ENCODE results near the gene ATP5ME.

GRCh38 chr4:673349-674091 lies 556 bp downstream of the ATP5ME start:
- TF ChIP-seq MLLT10 (CRISPR knock-in tag; IDR thresholded peaks at IDR 0.05): no peak
- no peak for TF ChIP-seq MAFF (IDR thresholded peaks at IDR 0.05; ENCODE audit: low read depth, low read length)
- TF ChIP-seq ZNF580 (CRISPR knock-in tag; IDR thresholded peaks at IDR 0.05; ENCODE audit: borderline replicate concordance, low read depth): no peak
- no peak for TF ChIP-seq SP2 (CRISPR knock-in tag; IDR thresholded peaks at IDR 0.05)
- TF ChIP-seq CTCF (CRISPR knock-in tag; IDR thresholded peaks at IDR 0.05): no peak
- no peak for TF ChIP-seq TOE1 (CRISPR knock-in tag; IDR thresholded peaks at IDR 0.05)
- TF ChIP-seq RAD51 (IDR thresholded peaks at IDR 0.05; ENCODE audit: borderline replicate concordance): no peak
- no peak for TF ChIP-seq KLF6 (CRISPR knock-in tag; IDR thresholded peaks at IDR 0.05)
- TF ChIP-seq ZBTB1 (CRISPR knock-in tag; IDR thresholded peaks at IDR 0.05; ENCODE audit: borderline replicate concordance): no peak
- no peak for TF ChIP-seq GABPB1 (CRISPR knock-in tag; IDR thresholded peaks at IDR 0.05)
- no peak for TF ChIP-seq TCF7L2 (IDR thresholded peaks at IDR 0.05; ENCODE audit: low read depth, low read length)
- no peak for TF ChIP-seq ZBTB4 (CRISPR knock-in tag; IDR thresholded peaks at IDR 0.05; ENCODE audit: borderline replicate concordance)

Measured in HepG2 (cell line).